ENCODE data around the gene NDUFV2.

Gene NDUFV2

DNA sequence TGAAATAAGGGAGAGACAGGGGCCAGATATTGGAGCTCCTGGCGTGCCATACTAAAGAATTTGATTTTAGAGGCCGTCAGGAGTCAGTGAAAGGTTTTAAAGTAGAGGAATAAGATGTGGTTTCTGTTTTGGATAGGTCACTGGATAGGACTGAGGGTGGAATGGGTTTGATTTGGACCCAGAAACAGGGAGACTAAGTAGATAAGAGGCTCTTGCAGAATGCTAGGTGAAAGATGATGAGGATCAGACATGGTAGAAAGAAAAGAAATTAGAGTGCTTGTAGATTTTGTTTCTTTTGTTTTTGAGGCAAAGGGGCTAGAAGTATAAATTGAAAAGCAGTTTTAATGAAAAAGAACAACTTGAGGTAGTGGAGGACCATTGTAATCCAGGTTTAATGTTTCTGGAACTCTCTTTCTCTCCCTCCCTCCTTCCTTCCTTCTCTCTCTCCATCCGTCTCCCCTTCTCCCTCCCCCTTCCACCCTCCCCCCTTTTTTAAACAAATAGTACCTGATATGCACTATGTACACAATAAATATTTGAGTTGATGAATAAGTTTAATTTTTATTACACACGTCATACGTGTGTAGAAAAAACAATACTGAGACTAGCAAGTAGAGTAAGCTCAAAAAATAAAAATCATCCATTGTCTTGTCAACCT, 1.9 kb downstream of the NDUFV2 start:
- TF ChIP-seq, protein P1, sequence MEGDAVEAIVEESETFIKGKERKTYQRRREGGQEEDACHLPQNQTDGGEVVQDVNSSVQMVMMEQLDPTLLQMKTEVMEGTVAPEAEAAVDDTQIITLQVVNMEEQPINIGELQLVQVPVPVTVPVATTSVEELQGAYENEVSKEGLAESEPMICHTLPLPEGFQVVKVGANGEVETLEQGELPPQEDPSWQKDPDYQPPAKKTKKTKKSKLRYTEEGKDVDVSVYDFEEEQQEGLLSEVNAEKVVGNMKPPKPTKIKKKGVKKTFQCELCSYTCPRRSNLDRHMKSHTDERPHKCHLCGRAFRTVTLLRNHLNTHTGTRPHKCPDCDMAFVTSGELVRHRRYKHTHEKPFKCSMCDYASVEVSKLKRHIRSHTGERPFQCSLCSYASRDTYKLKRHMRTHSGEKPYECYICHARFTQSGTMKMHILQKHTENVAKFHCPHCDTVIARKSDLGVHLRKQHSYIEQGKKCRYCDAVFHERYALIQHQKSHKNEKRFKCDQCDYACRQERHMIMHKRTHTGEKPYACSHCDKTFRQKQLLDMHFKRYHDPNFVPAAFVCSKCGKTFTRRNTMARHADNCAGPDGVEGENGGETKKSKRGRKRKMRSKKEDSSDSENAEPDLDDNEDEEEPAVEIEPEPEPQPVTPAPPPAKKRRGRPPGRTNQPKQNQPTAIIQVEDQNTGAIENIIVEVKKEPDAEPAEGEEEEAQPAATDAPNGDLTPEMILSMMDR (IDR thresholded peaks at IDR 0.05; ENCODE audit: insufficient read depth, low read depth, low read length, missing control alignments) = no peak
- no peak for DNase-seq (ENCODE audit: low read depth)

DNA sequence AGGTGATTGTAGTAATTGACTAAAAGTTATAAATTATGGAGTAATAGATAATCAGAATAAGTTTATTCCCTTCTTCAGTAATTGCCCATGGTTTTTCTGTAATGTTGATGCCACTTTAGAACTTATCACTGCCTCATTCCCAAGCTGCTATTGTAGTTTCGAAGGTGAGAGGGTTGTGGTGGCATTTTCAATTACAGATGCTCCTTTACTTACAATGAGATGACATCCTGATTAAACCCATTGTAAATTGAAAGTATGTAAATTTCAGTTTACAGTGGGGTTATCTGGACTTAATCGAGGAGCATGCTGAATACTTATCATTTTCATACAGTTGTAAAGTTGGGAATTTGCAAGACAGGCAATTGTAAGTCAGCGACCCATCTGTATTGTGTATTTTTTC, 2.9 kb downstream of the NDUFV2 start:
- DNase-seq (ENCODE audit: low read depth) = no peak
- TF ChIP-seq, protein P1 (IDR thresholded peaks at IDR 0.05; ENCODE audit: insufficient read depth, low read depth, low read length, missing control alignments) = no peak
- peak overlapping the region; percentile 83 for H3K4me3 ChIP-seq (ENCODE audit: low read length)

More for the DNA sequence above, 1.9 kb downstream of the NDUFV2 start:
- H3K4me3 ChIP-seq (ENCODE audit: low read length) = peak overlapping the region; percentile 83

DNA sequence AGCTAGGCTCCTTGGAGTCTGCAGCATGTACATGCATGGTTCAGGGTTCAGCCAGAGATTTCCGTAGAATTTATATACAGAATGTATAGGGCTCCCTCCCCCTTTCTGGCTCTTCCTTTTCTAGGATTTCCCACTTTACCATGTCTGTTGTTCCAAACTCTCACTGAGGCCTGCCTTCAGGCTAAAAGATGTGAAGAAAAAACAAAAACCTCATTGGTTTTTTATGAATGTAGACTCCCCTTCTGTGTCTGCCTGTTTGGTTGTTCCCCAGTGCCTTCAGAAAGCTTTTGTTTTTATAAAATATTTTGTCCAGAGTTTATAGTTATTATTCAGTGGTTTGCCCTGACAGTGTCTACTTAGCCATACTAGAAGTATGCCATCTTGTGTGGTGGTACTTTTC, 3.6 kb downstream of the NDUFV2 start:
- DNase-seq (ENCODE audit: low read depth) = no peak
- TF ChIP-seq, protein P1 (IDR thresholded peaks at IDR 0.05; ENCODE audit: insufficient read depth, low read depth, low read length, missing control alignments) = no peak
- peak overlapping the region; percentile 83 for H3K4me3 ChIP-seq (ENCODE audit: low read length)

DNA sequence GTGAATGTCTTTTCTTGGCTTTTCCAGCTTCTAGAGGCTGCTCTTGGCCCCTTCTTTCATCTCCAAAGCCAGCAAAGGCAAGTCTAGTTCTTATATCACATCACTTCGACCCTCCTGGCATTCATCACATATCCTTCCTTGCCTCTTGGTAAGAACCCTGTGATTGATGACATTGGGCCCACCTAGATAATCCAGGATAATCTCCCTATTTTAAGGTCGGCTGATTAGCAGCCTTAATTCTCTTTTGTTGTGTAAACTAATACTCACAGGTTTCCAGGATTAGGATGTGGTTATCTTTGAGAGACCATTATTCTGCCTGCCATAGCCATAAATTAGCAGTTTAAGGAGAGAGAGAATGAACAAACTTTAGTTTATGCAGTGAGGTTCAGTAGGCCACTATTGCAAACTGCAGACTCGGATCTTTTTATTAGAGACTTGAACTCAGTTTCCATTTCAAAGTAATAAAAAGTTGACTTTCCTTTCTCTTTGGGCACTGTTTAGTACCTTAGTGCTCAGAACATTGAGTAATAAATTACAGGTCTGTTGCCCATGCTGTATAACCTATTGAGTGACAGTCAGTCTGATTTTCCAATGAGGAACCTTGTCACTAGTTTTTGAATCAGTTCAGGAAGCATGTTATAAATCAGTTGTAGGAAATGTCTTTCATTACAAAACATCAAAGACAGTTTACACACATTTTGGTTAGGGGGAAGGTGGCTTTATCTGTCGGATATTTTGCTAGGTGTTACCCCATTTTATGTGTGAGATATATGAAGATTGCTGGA, 4.5 kb downstream of the NDUFV2 start:
- TF ChIP-seq, protein P1 (IDR thresholded peaks at IDR 0.05; ENCODE audit: insufficient read depth, low read depth, low read length, missing control alignments) = no peak
- no peak overlapping the region for H3K4me3 ChIP-seq (ENCODE audit: low read length)
- no peak for DNase-seq (ENCODE audit: low read depth)

DNA sequence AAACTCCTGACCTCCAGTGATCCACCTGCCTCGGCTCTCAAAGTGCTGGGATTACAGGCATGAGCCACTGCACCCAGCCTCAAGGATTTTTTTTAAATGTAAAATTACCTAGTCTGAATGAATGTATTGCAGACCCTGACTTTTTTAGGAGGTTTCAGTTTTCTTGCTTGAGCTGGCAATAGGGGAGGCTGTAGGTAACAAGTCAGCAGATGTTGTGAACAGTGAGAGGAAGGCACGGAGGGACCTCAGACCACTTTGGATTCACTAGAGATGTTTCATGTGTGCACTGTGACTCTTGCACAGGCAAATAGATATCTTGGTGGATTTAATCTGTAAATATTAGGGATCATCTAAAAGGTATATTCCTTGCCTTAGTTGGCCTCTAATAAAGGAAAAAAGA, 6.4 kb downstream of the NDUFV2 start:
- no peak for DNase-seq (ENCODE audit: low read depth)
- H3K4me3 ChIP-seq (ENCODE audit: low read length) = no peak overlapping the region
- TF ChIP-seq, protein P1 (IDR thresholded peaks at IDR 0.05; ENCODE audit: insufficient read depth, low read depth, low read length, missing control alignments) = no peak

DNA sequence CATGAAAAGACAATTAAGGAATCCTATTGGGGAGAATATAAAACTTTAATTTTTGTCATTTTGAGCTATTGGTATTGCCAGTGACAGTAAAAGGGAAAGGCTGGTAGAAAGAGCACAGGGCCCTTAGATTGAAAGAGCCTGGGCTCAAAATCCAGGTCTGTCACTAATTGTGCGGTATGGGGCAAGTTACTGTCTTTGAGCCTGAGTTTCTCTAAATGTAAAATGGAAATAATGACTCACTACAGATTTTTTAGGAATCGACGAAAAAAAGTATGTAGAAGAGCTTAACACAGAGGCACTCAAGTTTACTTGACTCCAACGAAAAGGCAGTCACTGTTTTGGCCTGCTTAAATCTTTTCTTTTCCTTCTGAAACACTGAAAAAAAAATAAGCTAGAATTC, 7.0 kb downstream of the NDUFV2 start:
- TF ChIP-seq, protein P1 (IDR thresholded peaks at IDR 0.05; ENCODE audit: insufficient read depth, low read depth, low read length, missing control alignments) = no peak
- DNase-seq (ENCODE audit: low read depth) = no peak
- no peak overlapping the region for H3K4me3 ChIP-seq (ENCODE audit: low read length)

All from epithelial cell of esophagus (primary cell).